VCaP (cell line): Measurements from ENCODE around the gene KCNK16.

Experiments used
- H3K27ac ChIP-seq: fragments of 450-650 bp; 2 replicates; pipeline ENCODE4 v1.5.1; 2017
- TF ChIP-seq, protein P1 (sequence below): fragments of 450-650 bp; conservative IDR thresholded peaks from 2 replicates; pipeline ENCODE4 v1.5.1; 2017; ENCODE audit warnings: mild to moderate bottlenecking, moderate library complexity

The KCNK16 gene

DNA sequence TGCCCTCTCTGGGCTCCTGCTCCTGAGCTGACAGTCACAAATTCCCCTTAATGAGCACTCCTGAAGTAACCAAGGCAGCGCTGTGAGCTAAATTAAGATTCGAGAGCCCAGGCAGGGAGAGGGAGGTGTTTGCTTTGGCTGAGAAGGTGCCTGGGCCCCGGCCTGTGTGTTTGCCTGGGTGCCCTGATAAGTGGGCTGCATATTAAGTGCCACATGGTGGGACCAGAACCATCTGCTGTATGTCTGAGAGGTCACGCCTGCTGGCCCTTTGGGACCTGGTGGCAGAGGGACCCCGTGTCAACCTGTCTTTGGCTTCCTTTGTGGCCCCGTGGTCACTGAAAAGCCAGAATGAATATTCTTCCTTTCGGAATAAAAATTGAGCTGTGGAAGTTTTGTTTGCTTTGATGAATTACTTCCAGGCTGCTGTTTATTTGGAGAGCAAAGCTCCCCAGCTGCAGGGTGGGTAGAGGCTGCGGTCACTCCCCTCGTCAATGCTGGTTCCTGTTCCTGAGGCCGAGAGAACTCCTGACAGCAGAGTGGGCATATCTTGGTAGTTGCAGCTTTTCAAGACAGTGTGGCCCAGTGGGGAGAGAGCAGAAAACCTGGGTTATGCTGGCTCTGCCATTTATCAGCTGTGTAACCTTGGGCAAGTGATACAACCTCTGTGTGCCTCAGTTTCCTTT, 17.5 kb upstream of the KCNK16 start:
- TF ChIP-seq, protein P1, sequence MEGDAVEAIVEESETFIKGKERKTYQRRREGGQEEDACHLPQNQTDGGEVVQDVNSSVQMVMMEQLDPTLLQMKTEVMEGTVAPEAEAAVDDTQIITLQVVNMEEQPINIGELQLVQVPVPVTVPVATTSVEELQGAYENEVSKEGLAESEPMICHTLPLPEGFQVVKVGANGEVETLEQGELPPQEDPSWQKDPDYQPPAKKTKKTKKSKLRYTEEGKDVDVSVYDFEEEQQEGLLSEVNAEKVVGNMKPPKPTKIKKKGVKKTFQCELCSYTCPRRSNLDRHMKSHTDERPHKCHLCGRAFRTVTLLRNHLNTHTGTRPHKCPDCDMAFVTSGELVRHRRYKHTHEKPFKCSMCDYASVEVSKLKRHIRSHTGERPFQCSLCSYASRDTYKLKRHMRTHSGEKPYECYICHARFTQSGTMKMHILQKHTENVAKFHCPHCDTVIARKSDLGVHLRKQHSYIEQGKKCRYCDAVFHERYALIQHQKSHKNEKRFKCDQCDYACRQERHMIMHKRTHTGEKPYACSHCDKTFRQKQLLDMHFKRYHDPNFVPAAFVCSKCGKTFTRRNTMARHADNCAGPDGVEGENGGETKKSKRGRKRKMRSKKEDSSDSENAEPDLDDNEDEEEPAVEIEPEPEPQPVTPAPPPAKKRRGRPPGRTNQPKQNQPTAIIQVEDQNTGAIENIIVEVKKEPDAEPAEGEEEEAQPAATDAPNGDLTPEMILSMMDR: no peak
- H3K27ac ChIP-seq: no peak overlapping the region

DNA sequence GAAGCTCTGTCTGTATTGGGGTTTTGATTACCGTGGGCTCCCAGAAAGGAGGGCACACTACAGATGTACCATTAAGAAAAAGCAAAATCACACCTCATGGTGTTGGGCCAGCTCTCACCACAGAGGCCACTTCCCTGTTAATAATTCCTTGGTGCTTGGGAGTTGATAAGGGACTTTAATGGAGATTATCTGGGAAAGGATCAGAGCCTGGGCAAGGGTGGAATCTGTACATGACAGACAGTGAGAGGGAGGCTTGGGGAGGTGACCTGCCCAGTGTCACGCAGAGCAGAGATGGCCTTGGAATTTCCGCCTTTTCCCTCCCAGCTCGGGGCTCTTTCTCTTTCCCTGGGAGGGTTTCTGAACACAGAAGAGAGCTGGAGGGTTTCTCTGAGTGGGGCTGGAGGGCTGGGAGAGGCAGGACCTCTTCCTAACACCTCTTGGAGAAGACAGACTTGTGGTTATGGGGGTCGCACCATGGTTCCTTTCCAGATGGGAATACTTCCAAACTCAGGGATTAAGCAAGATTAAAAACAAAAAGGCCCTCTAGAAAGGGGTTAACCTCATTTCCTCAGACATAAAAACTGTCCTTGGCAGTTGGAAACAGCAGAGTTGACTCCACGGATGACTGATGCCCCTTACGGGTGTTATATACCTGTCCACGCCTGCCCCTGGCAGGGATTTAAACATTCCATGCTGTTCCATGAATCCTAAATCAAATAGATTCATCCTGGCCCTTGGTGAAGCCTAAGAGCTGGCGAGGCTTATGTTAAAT, 16.8 kb upstream of the KCNK16 start:
- H3K27ac ChIP-seq: no peak overlapping the region

DNA sequence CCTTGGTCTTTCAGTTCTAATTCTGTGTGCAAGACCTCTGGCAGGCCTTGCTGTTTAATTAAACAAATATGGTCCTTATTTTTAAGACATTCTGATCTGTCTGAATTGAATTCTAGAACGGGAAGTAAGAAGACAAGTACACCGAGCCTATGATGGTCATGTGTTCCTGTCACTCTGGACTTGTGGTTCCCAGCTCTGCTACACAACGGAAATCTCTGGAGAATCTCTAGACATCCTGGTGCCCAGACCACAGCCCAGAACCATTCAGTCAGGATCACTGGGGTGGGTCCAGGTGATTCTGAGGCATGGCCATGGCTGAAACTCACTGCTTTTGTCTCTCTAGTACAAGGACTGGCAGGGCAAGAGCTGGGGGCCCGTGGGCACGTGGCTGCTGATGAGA, 15.9 kb upstream of the KCNK16 start:
- H3K27ac ChIP-seq: no peak overlapping the region

More for the DNA sequence above, 16.8 kb upstream of the KCNK16 start:
- TF ChIP-seq, protein P1: no peak

DNA sequence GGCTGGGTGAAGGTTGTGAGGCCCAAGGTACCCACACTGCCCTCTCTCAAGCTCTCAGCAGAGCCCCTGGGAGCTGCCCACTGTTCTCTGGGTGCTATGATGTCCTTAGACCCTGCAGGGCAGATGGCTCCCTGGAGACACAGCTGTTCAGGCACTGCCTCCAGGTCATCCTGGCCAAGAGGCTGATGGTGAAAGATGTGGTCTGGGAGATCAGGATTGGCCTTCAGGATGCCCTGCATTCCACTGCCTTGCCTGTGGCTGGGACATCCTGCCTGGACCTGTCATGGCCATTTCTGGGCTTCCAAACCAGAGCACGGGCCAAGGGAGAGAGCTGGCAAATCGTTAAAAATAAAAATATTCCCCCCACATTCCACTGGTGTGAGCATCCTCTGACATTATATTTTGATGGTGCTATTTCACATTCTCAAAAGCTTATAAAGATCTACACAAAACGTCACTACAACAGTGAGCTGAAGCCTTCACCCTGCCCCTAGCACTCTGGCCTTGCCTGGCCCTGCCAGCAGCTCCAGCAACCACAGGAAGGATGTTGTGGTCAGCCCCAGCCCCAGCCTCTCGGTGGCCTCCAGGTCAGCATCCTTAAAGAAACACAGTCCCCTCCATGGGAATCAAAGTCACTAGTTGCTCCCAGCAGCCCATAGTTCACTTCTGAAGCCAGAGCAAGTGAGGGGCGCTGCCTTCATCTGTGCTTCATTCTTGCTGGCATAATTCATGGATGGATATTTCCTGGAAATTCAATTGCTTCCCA, 13.5 kb upstream of the KCNK16 start:
- no peak overlapping the region for H3K27ac ChIP-seq
- TF ChIP-seq, protein P1: no peak

More for the DNA sequence above, 15.9 kb upstream of the KCNK16 start:
- TF ChIP-seq, protein P1: no peak

DNA sequence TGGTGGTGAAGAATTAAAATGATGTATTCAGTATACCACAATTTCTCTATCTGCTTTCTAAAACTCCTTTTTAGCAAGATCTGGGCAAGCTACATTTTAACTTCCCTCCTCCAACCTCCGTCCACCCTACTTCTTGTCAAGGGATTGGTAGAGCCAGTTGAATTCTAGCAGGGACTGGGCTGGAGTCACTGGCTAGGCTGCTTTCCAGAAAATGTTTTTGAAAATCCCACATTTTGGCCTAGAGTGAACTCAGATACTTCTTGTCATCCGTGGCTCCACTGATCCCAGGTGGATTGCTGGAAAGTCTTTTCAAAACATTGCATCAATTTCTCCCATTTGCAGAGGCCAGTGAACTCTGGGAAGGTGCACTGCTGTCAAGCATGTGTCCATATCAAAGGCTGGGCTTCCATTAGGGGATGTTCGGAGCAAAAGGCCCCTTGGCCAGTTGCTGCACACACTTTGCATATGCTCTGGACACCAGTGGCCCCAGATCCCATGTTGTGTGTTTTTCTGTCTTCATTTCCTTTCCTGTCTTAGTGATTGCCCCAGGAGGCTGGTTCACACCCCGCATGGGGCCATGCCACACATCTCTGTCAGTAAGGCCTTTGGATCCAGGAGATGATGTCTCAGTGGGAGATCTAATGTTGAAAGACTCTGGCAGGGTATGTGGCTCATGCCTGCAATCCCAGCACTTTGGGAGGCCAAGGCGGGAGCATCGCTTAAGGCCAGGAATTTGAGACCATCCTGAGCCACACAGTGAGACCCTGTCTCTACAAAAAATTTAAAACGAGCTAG, 11.3 kb upstream of the KCNK16 start:
- TF ChIP-seq, protein P1: no peak
- no peak overlapping the region for H3K27ac ChIP-seq

DNA sequence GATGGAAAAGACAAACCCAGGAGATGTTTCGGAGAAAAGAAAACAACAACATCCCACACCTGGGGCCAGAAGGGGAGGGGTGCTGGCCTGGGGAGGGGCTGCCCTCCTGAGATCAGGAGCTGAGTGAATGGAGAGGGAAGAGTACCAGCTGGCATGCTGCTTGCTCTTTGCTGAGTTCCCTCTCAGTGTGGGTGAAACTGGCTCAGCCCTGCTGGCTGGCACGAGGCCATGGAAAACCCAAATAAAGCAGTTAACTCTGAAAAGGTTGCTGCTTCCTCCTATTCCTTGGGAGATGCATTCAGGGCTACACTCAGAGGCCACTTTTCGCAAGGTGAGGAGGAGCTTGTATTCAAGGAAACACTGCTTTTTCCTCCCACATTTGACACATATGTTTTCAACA, 8.0 kb upstream of the KCNK16 start:
- TF ChIP-seq, protein P1: no peak
- H3K27ac ChIP-seq: no peak overlapping the region
